Liver (tissue), 9 donors: ENCODE measurements around the gene GAB2. TPM values are rescaled to one million over a fixed set of nuclear protein-coding genes. Genes with fewer than 3 reads are reported as not detected.
"Not testable (repeated sequence)": the region's sequence is repeated elsewhere in the genome, so short reads cannot be mapped to it uniquely, and the experiment has no call there.

Experiments used
- DNase-seq: peaks from one replicate; pipeline ENCODE4 v3.0.0-alpha.2; 2017; ENCODE audit warnings: low spot score
- H3K27ac ChIP-seq, 2 donors: one replicate each; pipeline ENCODE4 v1.7.0; 2013; ENCODE audit warnings: inconsistent platforms in 2 of 2, low read length in 2 of 2, control low read depth in 1 of 2, low read depth in 1 of 2, mild to moderate bottlenecking in 1 of 2
- H3K27me3 ChIP-seq, 4 donors: one replicate each; pipeline versions ENCODE4 v1.6.1 to v1.7.0; 2013; ENCODE audit warnings: low read length in 3 of 4, inconsistent platforms in 1 of 4, mild to moderate bottlenecking in 1 of 4, moderate library complexity in 1 of 4; ENCODE audit not compliant: control insufficient read depth in 4 of 4, insufficient read depth in 4 of 4
- H3K36me3 ChIP-seq, 4 donors: one replicate each; pipeline versions ENCODE4 v1.6.1 to v1.7.0; 2013; ENCODE audit warnings: low read length in 3 of 4, mild to moderate bottlenecking in 3 of 4, low read depth in 1 of 4, moderate library complexity in 1 of 4; ENCODE audit not compliant: control insufficient read depth in 4 of 4, insufficient read depth in 3 of 4
- H3K4me1 ChIP-seq, 4 donors: one replicate each; pipeline versions ENCODE4 v1.6.1 to v1.7.0; 2013; ENCODE audit warnings: low read length in 3 of 4, mild to moderate bottlenecking in 3 of 4, moderate library complexity in 1 of 4; ENCODE audit not compliant: control insufficient read depth in 4 of 4, insufficient read depth in 4 of 4
- H3K4me3 ChIP-seq, 3 donors: one replicate each; pipeline versions ENCODE4 v1.6.1 to v1.7.0; 2013; ENCODE audit warnings: low read length in 3 of 3, control low read depth in 1 of 3, low read depth in 1 of 3, mild to moderate bottlenecking in 1 of 3
- H3K9ac ChIP-seq, 2 donors: one replicate each; pipeline ENCODE4 v1.7.0; 2013; ENCODE audit warnings: low read length in 2 of 2, mild to moderate bottlenecking in 2 of 2, moderate library complexity in 2 of 2, control low read depth in 1 of 2, low read depth in 1 of 2
- H3K9me3 ChIP-seq, 4 donors: one replicate each; pipeline versions ENCODE4 v1.6.1 to v1.7.0; 2013; ENCODE audit warnings: low read length in 3 of 4; ENCODE audit not compliant: control insufficient read depth in 4 of 4
- EGR1 ChIP-seq, 2 donors: IDR thresholded peaks; 2 replicates each; pipeline ENCODE4 v1.6.1; 2016 to 2018; ENCODE audit warnings: antibody characterized with exemption in 2 of 2, low read depth in 2 of 2
- FOXA1 ChIP-seq: IDR thresholded peaks from 2 replicates; pipeline ENCODE4 v1.6.1; 2016; ENCODE audit warnings: antibody characterized with exemption
- FOXA2 ChIP-seq: IDR thresholded peaks from 2 replicates; pipeline ENCODE4 v1.6.1; 2016; ENCODE audit warnings: antibody characterized with exemption
- GABPA ChIP-seq, 2 donors: IDR thresholded peaks in 1 of 2; conservative IDR thresholded peaks in 1 of 2; 2 replicates each; pipeline ENCODE4 v1.6.1; 2016; ENCODE audit warnings: antibody characterized with exemption in 2 of 2, mild to moderate bottlenecking in 1 of 2, moderate library complexity in 1 of 2
- HNF4G ChIP-seq: IDR thresholded peaks from 2 replicates; pipeline ENCODE4 v1.6.1; 2016; ENCODE audit warnings: antibody characterized with exemption
- JUND ChIP-seq, 2 donors: IDR thresholded peaks; 2 replicates each; pipeline ENCODE4 v1.6.1; 2016; ENCODE audit warnings: antibody characterized with exemption in 2 of 2
- MAX ChIP-seq: IDR thresholded peaks from 2 replicates; pipeline ENCODE4 v1.6.1; 2016; ENCODE audit warnings: antibody characterized with exemption
- NR2F2 ChIP-seq: IDR thresholded peaks from 2 replicates; pipeline ENCODE4 v1.6.1; 2016; ENCODE audit warnings: antibody characterized with exemption
- RAD21 ChIP-seq, 2 donors: IDR thresholded peaks; 2 replicates each; pipeline ENCODE4 v1.6.1; 2016; ENCODE audit warnings: antibody characterized with exemption in 2 of 2, mild to moderate bottlenecking in 2 of 2
- REST ChIP-seq: IDR thresholded peaks from 2 replicates; pipeline ENCODE4 v1.6.1; 2016; ENCODE audit warnings: antibody characterized with exemption, mild to moderate bottlenecking
- RXRA ChIP-seq, 2 donors: IDR thresholded peaks; 2 replicates each; pipeline ENCODE4 v1.6.1; 2017 to 2018; ENCODE audit warnings: antibody characterized with exemption in 2 of 2, mild to moderate bottlenecking in 1 of 2
- SP1 ChIP-seq: IDR thresholded peaks from 2 replicates; pipeline ENCODE4 v1.6.1; 2018; ENCODE audit warnings: antibody characterized with exemption, mild to moderate bottlenecking
- TAF1 ChIP-seq: conservative IDR thresholded peaks from 2 replicates; pipeline ENCODE4 v1.6.1; 2016; ENCODE audit warnings: antibody characterized with exemption, mild to moderate bottlenecking
- ZBTB33 ChIP-seq: IDR thresholded peaks from 2 replicates; pipeline ENCODE4 v1.6.1; 2016; ENCODE audit warnings: antibody characterized with exemption
- WGBS: extraction: QIAGEN DNeasy Blood & Tissue Kit; methylation state at CpG from one replicate; pipeline ENCODE4 v1.1.7; 2013; 5-methylcytosine and 5-hydroxymethylcytosine counted together
- polyA plus RNA-seq, 2 donors: library from polyadenylated mRNA; stranded (reverse) in 1 of 2; unstranded in 1 of 2; fragments of 200-250 nt in 1 of 2; fragments of >200 nt in 1 of 2; fragmentation: Nextera tagmentation in 1 of 2; extraction: Ambion mirVana in 1 of 2; gene quantifications; one replicate each; pipeline versions ENCODE4 v1.2.1 to v1.2.3, GENCODE V29; 2013 to 2015
- total RNA-seq, 2 donors: library from RNA; depleted of rRNA; stranded (reverse); fragments of >200 nt; gene quantifications; one replicate each; pipeline ENCODE4 v1.2.3, GENCODE V29; 2014
- donor health status: healthy.
- donor health status: healthy.
- donor health status: healthy.
- donor health status: healthy.
- donor health status: healthy.

The GAB2 gene
- total and polyA plus RNA-seq, 4 donors = 1.3 to 3.6 (median 2.5) TPM

GRCh38 chr11:78274739-78275138, 142.9 kb downstream of the GAB2 start:
- H3K4me3 ChIP-seq = no peak overlapping the region
- 91% methylated on average over 3 of the region's 3 CpGs for whole genome bisulfite sequencing
- no peak overlapping the region for H3K27ac ChIP-seq
- no peaks in the 10 kb centered on the region for H3K27me3 ChIP-seq
- peaks cover 0 to 2% (median 0%) of the 10 kb centered on the region in 4 donors for H3K9me3 ChIP-seq
- no peak for DNase-seq
- no peak for TF ChIP-seq HNF4G
- no peak for TF ChIP-seq FOXA2
- TF ChIP-seq RXRA (IDR thresholded peaks at IDR 0.05) = no peak
- TF ChIP-seq JUND (IDR thresholded peaks at IDR 0.05) = no peak
- no peak for TF ChIP-seq MAX
- no peak for TF ChIP-seq NR2F2
- no peak for TF ChIP-seq GABPA (IDR thresholded peaks at IDR 0.05 in 1 of 2, conservative IDR thresholded peaks at IDR 0.05 in 1 of 2)
- no peak for TF ChIP-seq EGR1 (IDR thresholded peaks at IDR 0.05; ENCODE audit: low read depth in 2 of 2)
- no peak for TF ChIP-seq TAF1
- no peak for TF ChIP-seq FOXA1
- TF ChIP-seq ZBTB33 = no peak
- no peak for TF ChIP-seq RAD21 (IDR thresholded peaks at IDR 0.05)
- TF ChIP-seq SP1 = no peak
- H3K36me3 ChIP-seq = no peaks in the 10 kb centered on the region
- peaks cover 0 to 14% (median 8%) of the 10 kb centered on the region in 4 donors for H3K4me1 ChIP-seq
- H3K9ac ChIP-seq = no peak overlapping the region

- not testable (repeated sequence) for H3K9me3 ChIP-seq
Measured at GRCh38 chr11:78272625-78273269, 144.9 kb downstream of the GAB2 start.

GRCh38 chr11:78271801-78272200, 145.8 kb downstream of the GAB2 start:
- not testable (repeated sequence) for H3K9ac ChIP-seq, H3K27me3 ChIP-seq, H3K36me3 ChIP-seq, H3K9me3 ChIP-seq, H3K27ac ChIP-seq, DNase-seq, H3K4me1 ChIP-seq, H3K4me3 ChIP-seq
- 78% methylated on average over 2 of the region's 2 CpGs for WGBS

More at GRCh38 chr11:78272625-78273269, 144.9 kb downstream of the GAB2 start:
- H3K27me3 ChIP-seq, H3K27ac ChIP-seq, H3K4me3 ChIP-seq, DNase-seq, H3K9ac ChIP-seq, H3K36me3 ChIP-seq, H3K4me1 ChIP-seq: not testable (repeated sequence)
- 94% methylated on average over 6 of the region's 6 CpGs for WGBS

GRCh38 chr11:78270971-78271370, 146.6 kb downstream of the GAB2 start:
- WGBS = 96% methylated on average over 2 of the region's 2 CpGs
- no peaks in the 10 kb centered on the region for H3K4me1 ChIP-seq
- no peak overlapping the region for H3K9ac ChIP-seq

More at GRCh38 chr11:78270971-78271370, 146.6 kb downstream of the GAB2 start:
- Histone ChIP-seq H3K4me3 (no peak overlapping the region), H3K36me3 (no peaks in the 10 kb centered on the region), H3K9me3 (peaks cover 0 to 2% (median 0%) of the 10 kb centered on the region in 4 donors), H3K27ac (no peak overlapping the region), H3K27me3 (no peaks in the 10 kb centered on the region)
- TF ChIP-seq REST = no peak
- TF ChIP-seq MAX = no peak
- no peak for TF ChIP-seq SP1
- no peak for DNase-seq
